GM12878 (cell line): ENCODE results near the gene HES7. TPM values are rescaled to one million over a fixed set of nuclear protein-coding genes. Genes with fewer than 3 reads are reported as not detected.

Experiments
- BHLHE40 ChIP-seq, 2 experiments: fragments of 450-650 bp in 1 of 2; IDR thresholded peaks; 2 replicates each; pipeline ENCODE4 v1.6.1; 2011 to 2017; ENCODE audit warnings: low read depth in 2 of 2, borderline replicate concordance in 1 of 2, improper control_type of control experiment in 1 of 2, low read length in 1 of 2, mild to moderate bottlenecking in 1 of 2
- EED ChIP-seq: sonication (generic); IDR thresholded peaks from 2 replicates; pipeline ENCODE4 v1.6.1; 2016; ENCODE audit warnings: antibody characterized with exemption, low read depth
- EZH2 ChIP-seq: IDR thresholded peaks from 2 replicates; pipeline ENCODE4 v1.6.1; 2012; ENCODE audit warnings: low read depth, mild to moderate bottlenecking, control low read depth, inconsistent platforms, low read length, borderline replicate concordance; ENCODE audit not compliant: control insufficient read depth
- GABPA ChIP-seq: IDR thresholded peaks from 2 replicates; pipeline ENCODE4 v1.6.1; 2014; ENCODE audit warnings: antibody characterized with exemption, low read depth, mild to moderate bottlenecking, inconsistent platforms
- GATAD2B ChIP-seq: fragments of 450-650 bp; conservative IDR thresholded peaks from 2 replicates; pipeline ENCODE4 v1.6.1; 2017; ENCODE audit warnings: low read depth, mild to moderate bottlenecking, moderate library complexity
- KDM1A ChIP-seq: fragments of 200-600 bp; sonication (generic); IDR thresholded peaks from 2 replicates; pipeline ENCODE4 v1.6.1; 2016; ENCODE audit warnings: borderline replicate concordance
- RAD51 ChIP-seq: fragments of 450-650 bp; IDR thresholded peaks from 2 replicates; pipeline ENCODE4 v1.6.1; 2016; ENCODE audit warnings: moderate library complexity, mild to moderate bottlenecking, inconsistent platforms
- RB1 ChIP-seq: fragments of 450-650 bp; formaldehyde crosslinking; IDR thresholded peaks from 2 replicates; pipeline ENCODE4 v1.6.1; 2017; ENCODE audit warnings: mild to moderate bottlenecking, borderline replicate concordance
- SIN3A ChIP-seq: IDR thresholded peaks from 2 replicates; pipeline ENCODE4 v1.6.1; 2012; ENCODE audit warnings: low read depth, low read length, improper control_type of control experiment
- SMAD1 ChIP-seq: fragments of 450-650 bp; IDR thresholded peaks from 2 replicates; pipeline ENCODE4 v1.6.1; 2018; ENCODE audit warnings: mild to moderate bottlenecking, low read depth; ENCODE audit not compliant: partially characterized antibody
- WRNIP1 ChIP-seq: IDR thresholded peaks from 2 replicates; pipeline ENCODE4 v1.6.1; 2011; ENCODE audit warnings: low read depth, low read length, improper control_type of control experiment, borderline replicate concordance
- YY1 ChIP-seq: IDR thresholded peaks from 2 replicates; pipeline ENCODE4 v1.6.1; 2011; ENCODE audit warnings: low read depth, mild to moderate bottlenecking, low read length
- ZNF592 ChIP-seq: fragments of 450-650 bp; IDR thresholded peaks from 2 replicates; pipeline ENCODE4 v1.6.1; 2017; ENCODE audit warnings: mild to moderate bottlenecking, moderate library complexity
- polyA plus RNA-seq, 11 experiments: library from polyadenylated mRNA; depleted of rRNA in 4 of 11; unstranded in 6 of 11; stranded (reverse) in 5 of 11; fragments of >200 nt; fragmentation: Nextera tagmentation in 4 of 11; fragmentation: Illumina TruSeq in 1 of 11; extraction: Ambion mirVana in 4 of 11; extraction: Trizol in 1 of 11; gene quantifications; 1 replicate in 1 of 11; 2 replicates in 10 of 11; pipeline versions ENCODE4 v1.2.1 to v1.2.3, GENCODE V29; 2011 to 2016; ENCODE audit warnings: inconsistent platforms in 2 of 11, missing spikeins in 2 of 11, low read depth in 1 of 11
- total RNA-seq, 4 experiments: library from RNA; depleted of rRNA in 3 of 4; stranded (reverse); fragments of >200 nt in 3 of 4; fragmentation: Illumina TruSeq in 1 of 4; extraction: Trizol in 1 of 4; gene quantifications; 2 replicates each; pipeline versions ENCODE4 v1.2.1 to v1.2.3, GENCODE V29; 2013 to 2021
- TF ChIP-seq, protein P1 (sequence below): IDR thresholded peaks from 2 replicates; pipeline ENCODE4 v1.6.1; 2012; ENCODE audit warnings: improper control_type of control experiment, low read depth, low read length; ENCODE audit not compliant: insufficient replicate concordance
- TF ChIP-seq, protein P2 (sequence below): fragments of 450-650 bp; IDR thresholded peaks from 2 replicates; pipeline ENCODE4 v1.6.1; 2017; ENCODE audit warnings: mild to moderate bottlenecking, moderate library complexity

HES7 gene
- total and polyA plus RNA-seq, 10 of the 15 experiments (the other 5 are each of a cell fraction or from before 2014, with no cell fraction given): 0.07 to 1.3 (median 0.63) TPM; not detected in 4

DNA sequence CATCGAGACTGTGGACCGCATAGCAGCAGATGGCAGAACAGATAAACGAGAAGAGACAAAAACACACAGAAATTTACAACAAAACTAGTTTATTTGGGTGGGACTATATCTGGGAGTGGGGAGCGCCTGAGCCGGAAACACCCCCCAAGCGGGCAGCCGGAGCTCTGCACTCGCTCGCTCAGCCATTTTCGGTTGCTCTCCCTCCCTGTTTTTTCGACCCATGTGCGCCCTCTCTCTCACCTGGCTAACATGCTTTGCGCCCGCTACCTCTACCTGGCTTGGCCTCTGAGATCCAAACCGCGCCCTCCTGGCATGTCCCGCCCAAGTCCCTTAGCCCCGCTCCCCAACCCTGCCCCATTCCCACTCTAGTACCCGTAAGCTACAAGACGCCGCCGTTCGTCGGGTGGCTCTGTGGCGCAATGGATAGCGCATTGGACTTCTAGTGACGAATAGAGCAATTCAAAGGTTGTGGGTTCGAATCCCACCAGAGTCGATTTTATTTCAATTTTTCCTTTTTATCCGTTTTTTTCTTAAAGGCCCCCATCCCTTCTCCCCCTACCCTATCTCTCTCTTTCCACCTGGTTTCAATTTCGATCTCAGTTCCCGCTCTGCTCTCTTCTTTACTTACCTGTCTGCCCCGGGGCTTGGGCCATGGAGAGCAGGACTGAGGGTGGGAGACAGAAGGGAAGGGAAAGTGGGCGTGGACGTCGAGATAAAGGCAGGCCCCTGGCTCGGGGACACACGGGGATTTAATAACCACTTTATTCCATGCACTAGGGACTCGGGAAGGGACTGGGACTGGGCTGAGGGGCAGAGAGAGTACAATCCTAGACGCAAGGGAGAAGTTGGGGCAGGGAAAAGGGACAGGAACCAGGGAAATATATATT is 3.1 kb downstream of the HES7 start (continued):
- TF ChIP-seq ZNF592: no peak
- TF ChIP-seq BHLHE40 (IDR thresholded peaks at IDR 0.05; ENCODE audit: borderline replicate concordance in 1 of 2, low read depth in 2 of 2, low read length in 1 of 2): no peak
- no peak for TF ChIP-seq RB1
- TF ChIP-seq EZH2: no peak
- no peak for TF ChIP-seq SIN3A
- TF ChIP-seq, protein P1, sequence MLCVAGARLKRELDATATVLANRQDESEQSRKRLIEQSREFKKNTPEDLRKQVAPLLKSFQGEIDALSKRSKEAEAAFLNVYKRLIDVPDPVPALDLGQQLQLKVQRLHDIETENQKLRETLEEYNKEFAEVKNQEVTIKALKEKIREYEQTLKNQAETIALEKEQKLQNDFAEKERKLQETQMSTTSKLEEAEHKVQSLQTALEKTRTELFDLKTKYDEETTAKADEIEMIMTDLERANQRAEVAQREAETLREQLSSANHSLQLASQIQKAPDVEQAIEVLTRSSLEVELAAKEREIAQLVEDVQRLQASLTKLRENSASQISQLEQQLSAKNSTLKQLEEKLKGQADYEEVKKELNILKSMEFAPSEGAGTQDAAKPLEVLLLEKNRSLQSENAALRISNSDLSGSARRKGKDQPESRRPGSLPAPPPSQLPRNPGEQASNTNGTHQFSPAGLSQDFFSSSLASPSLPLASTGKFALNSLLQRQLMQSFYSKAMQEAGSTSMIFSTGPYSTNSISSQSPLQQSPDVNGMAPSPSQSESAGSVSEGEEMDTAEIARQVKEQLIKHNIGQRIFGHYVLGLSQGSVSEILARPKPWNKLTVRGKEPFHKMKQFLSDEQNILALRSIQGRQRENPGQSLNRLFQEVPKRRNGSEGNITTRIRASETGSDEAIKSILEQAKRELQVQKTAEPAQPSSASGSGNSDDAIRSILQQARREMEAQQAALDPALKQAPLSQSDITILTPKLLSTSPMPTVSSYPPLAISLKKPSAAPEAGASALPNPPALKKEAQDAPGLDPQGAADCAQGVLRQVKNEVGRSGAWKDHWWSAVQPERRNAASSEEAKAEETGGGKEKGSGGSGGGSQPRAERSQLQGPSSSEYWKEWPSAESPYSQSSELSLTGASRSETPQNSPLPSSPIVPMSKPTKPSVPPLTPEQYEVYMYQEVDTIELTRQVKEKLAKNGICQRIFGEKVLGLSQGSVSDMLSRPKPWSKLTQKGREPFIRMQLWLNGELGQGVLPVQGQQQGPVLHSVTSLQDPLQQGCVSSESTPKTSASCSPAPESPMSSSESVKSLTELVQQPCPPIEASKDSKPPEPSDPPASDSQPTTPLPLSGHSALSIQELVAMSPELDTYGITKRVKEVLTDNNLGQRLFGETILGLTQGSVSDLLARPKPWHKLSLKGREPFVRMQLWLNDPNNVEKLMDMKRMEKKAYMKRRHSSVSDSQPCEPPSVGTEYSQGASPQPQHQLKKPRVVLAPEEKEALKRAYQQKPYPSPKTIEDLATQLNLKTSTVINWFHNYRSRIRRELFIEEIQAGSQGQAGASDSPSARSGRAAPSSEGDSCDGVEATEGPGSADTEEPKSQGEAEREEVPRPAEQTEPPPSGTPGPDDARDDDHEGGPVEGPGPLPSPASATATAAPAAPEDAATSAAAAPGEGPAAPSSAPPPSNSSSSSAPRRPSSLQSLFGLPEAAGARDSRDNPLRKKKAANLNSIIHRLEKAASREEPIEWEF: peak; percentile 42
- TF ChIP-seq RAD51: no peak
- TF ChIP-seq WRNIP1: no peak
- peak; percentile 25; the same call in 1 of the 2 replicates for TF ChIP-seq YY1
- TF ChIP-seq GABPA: no peak
- no peak for TF ChIP-seq SMAD1
- peak; percentile 25 for TF ChIP-seq EED
- TF ChIP-seq KDM1A: no peak
- no peak; the same call in 1 of the 2 replicates for TF ChIP-seq GATAD2B
- TF ChIP-seq, protein P2, sequence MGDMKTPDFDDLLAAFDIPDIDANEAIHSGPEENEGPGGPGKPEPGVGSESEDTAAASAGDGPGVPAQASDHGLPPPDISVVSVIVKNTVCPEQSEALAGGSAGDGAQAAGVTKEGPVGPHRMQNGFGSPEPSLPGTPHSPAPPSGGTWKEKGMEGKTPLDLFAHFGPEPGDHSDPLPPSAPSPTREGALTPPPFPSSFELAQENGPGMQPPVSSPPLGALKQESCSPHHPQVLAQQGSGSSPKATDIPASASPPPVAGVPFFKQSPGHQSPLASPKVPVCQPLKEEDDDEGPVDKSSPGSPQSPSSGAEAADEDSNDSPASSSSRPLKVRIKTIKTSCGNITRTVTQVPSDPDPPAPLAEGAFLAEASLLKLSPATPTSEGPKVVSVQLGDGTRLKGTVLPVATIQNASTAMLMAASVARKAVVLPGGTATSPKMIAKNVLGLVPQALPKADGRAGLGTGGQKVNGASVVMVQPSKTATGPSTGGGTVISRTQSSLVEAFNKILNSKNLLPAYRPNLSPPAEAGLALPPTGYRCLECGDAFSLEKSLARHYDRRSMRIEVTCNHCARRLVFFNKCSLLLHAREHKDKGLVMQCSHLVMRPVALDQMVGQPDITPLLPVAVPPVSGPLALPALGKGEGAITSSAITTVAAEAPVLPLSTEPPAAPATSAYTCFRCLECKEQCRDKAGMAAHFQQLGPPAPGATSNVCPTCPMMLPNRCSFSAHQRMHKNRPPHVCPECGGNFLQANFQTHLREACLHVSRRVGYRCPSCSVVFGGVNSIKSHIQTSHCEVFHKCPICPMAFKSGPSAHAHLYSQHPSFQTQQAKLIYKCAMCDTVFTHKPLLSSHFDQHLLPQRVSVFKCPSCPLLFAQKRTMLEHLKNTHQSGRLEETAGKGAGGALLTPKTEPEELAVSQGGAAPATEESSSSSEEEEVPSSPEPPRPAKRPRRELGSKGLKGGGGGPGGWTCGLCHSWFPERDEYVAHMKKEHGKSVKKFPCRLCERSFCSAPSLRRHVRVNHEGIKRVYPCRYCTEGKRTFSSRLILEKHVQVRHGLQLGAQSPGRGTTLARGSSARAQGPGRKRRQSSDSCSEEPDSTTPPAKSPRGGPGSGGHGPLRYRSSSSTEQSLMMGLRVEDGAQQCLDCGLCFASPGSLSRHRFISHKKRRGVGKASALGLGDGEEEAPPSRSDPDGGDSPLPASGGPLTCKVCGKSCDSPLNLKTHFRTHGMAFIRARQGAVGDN: no peak
